Activated naive CD8-positive, alpha-beta T cell treated with anti-CD3 and anti-CD28 coated beads, Interleukin-2, amount 50 U/mL, for 16 hours (primary cell): Measurements from ENCODE around the gene PJA2.

Experiments
- DNase-seq: peaks from one replicate; pipeline ENCODE4 v3.0.0-alpha.2; 2020; ENCODE audit warnings: low read depth, low spot score

Gene PJA2

DNA sequence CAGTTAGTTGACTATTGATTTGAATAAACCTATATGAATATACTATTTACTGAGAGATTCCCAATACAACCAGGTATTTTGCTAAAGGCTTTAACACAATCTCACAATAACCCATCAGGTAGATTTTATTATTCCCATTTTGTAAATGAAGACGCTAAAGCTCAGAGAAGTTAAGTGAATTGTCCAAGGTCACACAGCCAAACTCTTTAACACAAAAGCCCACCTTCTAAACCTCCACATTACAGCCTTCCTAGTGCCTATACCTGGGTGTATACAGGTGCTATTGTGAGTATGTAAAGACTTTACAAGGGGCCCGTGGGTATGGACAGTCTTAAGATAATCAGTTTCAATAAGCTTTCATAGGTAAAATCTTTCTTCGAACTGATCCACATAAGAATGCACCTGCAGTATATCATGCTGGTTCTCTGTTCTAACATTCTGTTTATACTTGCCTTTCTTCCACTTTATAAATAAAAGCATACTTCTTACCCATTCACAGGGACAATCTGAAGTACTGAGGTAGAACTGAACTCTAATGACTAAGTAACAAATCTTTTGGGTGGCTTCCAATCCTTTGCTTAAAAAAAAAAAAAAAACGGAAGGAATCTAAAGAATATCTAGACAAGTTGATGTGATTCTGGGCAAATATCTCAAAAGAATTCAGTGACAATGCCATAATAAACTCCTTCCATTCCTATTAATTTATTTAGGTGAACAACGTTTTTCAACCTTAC lies 59.1 kb downstream of the PJA2 start:
- DNase-seq, result no peak

GRCh38 chr5:109349388-109349787 lies 60.4 kb downstream of the PJA2 start:
- no peak for DNase-seq

DNA sequence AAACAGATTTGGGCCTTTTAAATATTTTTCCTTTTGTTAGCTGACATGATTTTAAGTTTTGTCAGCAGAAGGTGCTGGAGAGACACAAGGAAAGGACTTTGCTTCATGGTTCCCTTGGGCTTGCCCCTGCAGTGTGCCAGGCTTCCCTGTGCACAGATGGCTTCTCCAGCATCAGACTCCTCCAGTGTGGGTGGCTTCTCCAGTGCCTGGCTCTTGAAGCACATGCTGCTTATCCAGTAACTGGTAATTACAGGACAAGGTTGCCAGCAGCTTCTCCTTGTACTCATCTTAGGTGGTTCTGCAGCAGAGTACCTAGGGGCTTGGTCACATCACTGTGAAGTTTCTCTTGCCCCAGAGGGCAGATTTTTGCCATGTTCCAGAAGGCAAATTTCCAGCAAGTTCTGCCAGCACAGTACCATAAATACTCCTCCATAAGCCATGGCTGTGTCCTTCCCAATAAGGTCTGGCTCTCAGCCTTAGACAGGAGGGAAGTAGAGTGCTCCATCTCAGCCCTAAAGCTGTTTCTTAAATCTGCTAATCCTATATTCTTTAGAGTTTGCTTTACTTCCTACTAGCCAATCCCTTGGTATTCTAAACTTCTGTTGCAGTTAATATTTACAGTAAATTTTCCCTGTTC lies 62.4 kb downstream of the PJA2 start:
- DNase-seq, result no peak

- no peak for DNase-seq
Observed at GRCh38 chr5:109345699-109346098, 64.1 kb downstream of the PJA2 start.

GRCh38 chr5:109340351-109340750 lies 69.4 kb downstream of the PJA2 start:
- no peak for DNase-seq

DNA sequence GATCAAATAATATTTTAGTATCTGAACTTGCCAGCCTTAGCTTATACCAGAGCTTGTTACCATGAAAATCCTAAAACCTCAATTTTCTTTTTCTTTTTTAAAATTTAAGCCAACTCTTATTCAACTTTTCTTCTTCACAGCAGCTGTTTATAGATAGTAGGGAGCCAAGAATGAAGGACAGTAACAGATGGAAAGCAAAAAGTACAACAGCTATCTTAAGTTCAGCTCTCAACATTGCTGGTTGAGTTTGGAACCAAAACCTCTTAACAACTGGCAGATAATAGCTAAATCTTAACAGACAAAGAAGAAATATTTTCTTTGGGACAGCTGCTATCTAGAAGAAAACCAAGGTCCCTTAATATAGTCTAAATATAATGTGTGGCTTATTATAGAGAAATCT lies 74.7 kb downstream of the PJA2 start:
- DNase-seq, result no peak

GRCh38 chr5:109334056-109334455 lies 75.7 kb downstream of the PJA2 start:
- no peak for DNase-seq

GRCh38 chr5:109329333-109330237 lies 80.2 kb downstream of the PJA2 start:
- DNase-seq, result no peak

GRCh38 chr5:109328626-109329025 lies 81.1 kb downstream of the PJA2 start:
- no peak for DNase-seq

- DNase-seq, result no peak
Observed at GRCh38 chr5:109327570-109327969, 82.2 kb downstream of the PJA2 start.

DNA sequence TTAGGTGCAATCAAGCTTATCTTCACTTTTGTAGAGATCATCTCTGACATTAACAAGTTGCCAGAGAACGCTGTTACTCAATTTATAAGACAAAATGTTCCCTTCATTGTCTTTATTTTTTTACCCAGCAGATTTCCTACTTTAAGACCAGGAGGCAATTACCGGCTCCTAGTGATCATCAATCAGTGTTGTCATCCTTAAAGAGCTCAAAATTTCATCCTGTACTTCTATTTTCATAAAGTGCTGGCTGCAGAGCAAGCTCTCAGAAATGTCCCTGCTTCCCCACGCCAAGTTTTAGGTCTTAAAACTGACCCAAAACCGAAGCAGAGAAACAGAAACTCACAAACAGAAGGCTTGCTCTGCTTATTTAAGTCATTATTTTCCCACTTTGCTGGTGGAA lies 82.9 kb downstream of the PJA2 start:
- no peak for DNase-seq

GRCh38 chr5:109325456-109325855 lies 84.3 kb downstream of the PJA2 start:
- no peak for DNase-seq

DNA sequence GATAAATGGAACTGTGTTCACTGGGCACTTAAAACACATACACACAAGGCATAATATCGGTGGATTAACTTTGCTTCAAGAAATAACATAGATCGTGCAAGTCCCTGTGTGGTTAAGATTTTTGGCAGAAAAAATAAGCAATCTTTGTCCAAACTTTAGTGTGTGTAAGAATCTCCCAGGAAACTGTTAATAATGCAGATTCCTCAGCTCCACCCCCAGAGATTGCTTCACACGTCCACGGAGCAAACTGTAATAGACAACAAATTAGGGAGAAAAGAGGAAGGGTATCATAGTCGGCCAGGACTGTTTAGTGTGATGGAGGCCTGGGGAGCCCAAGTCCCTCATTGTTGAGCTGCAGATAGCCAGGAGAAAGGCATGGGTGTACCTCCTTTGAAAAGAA lies 84.8 kb downstream of the PJA2 start:
- no peak for DNase-seq

DNA sequence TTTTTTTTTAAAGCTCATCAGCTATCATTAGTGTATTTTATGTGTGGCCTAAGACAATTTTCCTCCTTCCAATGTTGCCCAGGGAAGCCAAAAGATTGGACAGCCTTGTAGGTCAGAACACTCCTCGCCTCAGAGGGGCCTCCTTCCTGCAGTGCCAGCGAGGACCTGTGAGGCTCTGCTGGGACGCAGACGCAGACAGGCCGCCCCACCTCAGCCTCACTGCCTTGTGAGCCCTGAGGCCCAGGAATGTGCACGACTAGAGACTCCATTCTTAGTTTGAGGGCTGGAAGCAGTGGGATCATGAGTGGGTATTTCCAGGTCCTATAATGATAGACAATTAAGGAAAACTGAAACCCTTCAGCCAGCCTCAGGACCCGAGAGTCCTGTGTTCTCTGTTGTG lies 85.4 kb downstream of the PJA2 start:
- no peak for DNase-seq

DNA sequence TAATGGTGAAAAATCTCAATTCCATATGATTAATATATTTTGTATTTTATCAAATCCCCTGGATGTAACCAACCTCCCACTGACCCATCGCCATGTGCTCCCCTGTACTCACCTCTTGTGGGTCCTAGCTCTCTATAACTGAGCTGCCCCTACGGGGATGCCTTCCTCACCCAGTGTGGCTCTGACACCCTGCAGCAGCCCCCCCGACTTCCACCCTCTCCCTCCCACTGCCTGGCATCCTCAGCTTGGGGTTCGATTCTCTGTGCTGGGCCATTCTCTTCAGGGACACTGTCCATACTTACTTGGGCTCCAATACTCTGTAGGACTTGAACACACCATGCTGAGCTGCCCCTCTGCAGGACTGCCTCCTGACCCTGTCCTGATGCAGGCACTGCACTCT lies 87.1 kb downstream of the PJA2 start:
- no peak for DNase-seq

DNA sequence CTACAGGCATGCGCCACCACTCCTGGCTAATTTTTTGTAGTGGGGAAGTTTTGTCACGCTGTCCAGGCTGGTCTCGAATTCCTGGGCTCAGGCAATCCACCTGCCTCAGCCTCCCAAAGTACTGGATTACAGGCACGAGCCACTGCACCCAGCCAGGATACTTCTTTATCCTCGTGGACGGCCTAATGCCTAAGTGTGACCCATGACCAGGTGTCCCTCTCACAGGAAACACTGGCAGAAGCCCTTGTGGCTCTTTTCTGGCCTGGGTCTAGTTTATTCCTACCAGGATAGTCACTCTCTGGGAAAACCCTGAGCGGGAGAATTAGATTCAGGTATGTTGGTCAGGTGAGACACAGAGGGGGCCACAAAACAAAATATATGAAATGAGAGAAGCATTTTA lies 90.4 kb downstream of the PJA2 start:
- no peak for DNase-seq

GRCh38 chr5:109318455-109319108 lies 91.2 kb downstream of the PJA2 start:
- DNase-seq, result no peak

DNA sequence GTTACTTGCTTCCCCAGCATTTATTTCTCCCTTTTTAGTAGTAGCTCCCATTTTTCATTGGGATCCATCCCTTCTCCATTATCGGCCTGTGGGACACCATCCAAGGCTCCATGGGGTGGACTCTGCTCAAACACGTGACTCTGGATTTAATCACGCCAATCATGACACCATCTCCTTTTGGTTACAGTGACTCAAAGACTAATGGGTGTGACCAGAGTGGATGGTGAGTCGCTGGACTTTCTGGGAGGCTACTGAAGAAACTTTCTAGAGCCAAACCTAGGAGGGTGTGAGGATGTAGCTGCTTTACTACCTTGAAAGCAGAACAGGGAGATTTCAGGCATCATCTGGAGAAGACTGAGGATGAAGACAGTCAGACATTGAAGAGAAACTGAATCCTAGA lies 93.1 kb downstream of the PJA2 start:
- no peak for DNase-seq

DNA sequence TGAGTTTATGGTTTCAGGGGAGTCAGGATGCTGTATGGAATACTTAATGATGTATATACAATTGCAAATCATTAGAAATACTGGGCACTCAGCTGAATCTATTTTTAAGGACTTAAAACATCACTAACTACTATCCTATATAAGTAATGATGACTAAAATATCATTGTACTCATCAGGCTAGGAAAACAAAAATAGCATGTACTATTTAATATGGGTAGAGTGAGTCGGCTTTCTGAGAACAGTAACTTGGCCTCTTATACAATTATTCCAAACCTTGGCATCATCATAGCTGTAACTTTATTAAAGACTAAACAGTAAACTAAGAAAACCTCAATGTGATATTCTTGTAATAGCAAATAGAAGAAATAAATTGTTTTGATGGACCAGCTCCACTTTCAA lies 94.5 kb downstream of the PJA2 start:
- no peak for DNase-seq

DNA sequence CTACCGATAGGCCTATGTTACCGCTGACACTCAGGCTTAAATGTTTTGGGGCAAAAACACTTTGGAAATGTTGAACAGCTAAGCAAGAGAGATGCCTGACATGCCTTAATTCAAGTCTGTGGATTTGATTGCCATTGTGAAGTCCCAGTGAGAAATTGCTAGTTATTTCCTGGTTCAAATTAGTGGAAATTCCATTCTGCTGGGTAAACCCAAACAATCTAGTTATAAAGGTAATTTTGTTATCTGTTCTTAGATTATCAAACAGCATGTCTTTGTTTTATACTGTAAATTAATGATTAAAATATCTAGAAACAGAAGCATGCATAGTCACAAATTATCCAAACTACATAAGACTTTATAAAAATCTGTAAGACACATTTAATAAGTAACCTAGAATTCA lies 96.6 kb downstream of the PJA2 start:
- no peak for DNase-seq

GRCh38 chr5:109312695-109313094 lies 97.1 kb downstream of the PJA2 start:
- DNase-seq, result no peak

GRCh38 chr5:109310315-109310714 lies 99.5 kb downstream of the PJA2 start:
- no peak for DNase-seq
